Smooth muscle cell (in vitro differentiated cells): Measurements from ENCODE around the gene NSUN7. TPM values are rescaled to one million over a fixed set of nuclear protein-coding genes. Genes with fewer than 3 reads are reported as not detected.

ENCODE experiments used
- DNase-seq: peaks from one replicate; lab custom pipeline; 2025; ENCODE audit not compliant: unreplicated experiment; lab: John Stamatoyannopoulos, UW
- H2AFZ ChIP-seq: fragments of 200-600 bp; sonication (generic); 2 replicates; pipeline ENCODE4 v1.6.0; 2016; ENCODE audit warnings: antibody characterized with exemption, low read depth, mild to moderate bottlenecking
- H3F3A ChIP-seq: fragments of 200-600 bp; sonication (generic); 2 replicates; pipeline ENCODE4 v1.6.0; 2017; ENCODE audit warnings: antibody characterized with exemption, low read depth
- H3K27ac ChIP-seq: fragments of 200-600 bp; sonication (generic); 2 replicates; pipeline ENCODE4 v1.5.1; 2016; ENCODE audit warnings: low read depth, mild to moderate bottlenecking
- H3K27me3 ChIP-seq: fragments of 200-600 bp; sonication (generic); 2 replicates; pipeline ENCODE4 v1.6.1; 2016; ENCODE audit warnings: low read depth, mild to moderate bottlenecking
- H3K36me3 ChIP-seq: fragments of 200-600 bp; sonication (generic); 2 replicates; pipeline ENCODE4 v1.5.1; 2016; ENCODE audit warnings: low read depth
- H3K4me1 ChIP-seq: fragments of 200-600 bp; sonication (generic); 2 replicates; pipeline ENCODE4 v1.5.1; 2016; ENCODE audit warnings: low read depth
- H3K4me2 ChIP-seq: fragments of 200-600 bp; sonication (generic); 2 replicates; pipeline ENCODE4 v1.6.0; 2016; ENCODE audit warnings: mild to moderate bottlenecking
- H3K4me3 ChIP-seq: fragments of 200-600 bp; sonication (generic); 2 replicates; pipeline ENCODE4 v1.5.1; 2016; ENCODE audit warnings: mild to moderate bottlenecking
- H3K79me2 ChIP-seq: fragments of 200-600 bp; sonication (generic); 2 replicates; pipeline ENCODE4 v1.6.0; 2016; ENCODE audit warnings: low read depth, mild to moderate bottlenecking
- H3K9ac ChIP-seq: fragments of 200-600 bp; sonication (generic); 2 replicates; pipeline ENCODE4 v1.6.0; 2016; ENCODE audit warnings: low read depth
- H3K9me3 ChIP-seq: fragments of 200-600 bp; sonication (generic); replicated peaks from 2 replicates; pipeline ENCODE4 v1.5.1; 2016; ENCODE audit warnings: low read depth
- H4K20me1 ChIP-seq: fragments of 200-600 bp; sonication (generic); 2 replicates; pipeline ENCODE4 v1.6.0; 2016; ENCODE audit warnings: low read depth
- WGBS: methylation state at CpG from one replicate; pipeline ENCODE4 v1.1.7; 2016; ENCODE audit warnings: low lambda C conversion rate; 5-methylcytosine and 5-hydroxymethylcytosine counted together
- polyA plus RNA-seq: library from polyadenylated mRNA; unstranded; fragments of >200 nt; fragmentation: Nextera tagmentation; extraction: Ambion mirVana; gene quantifications from 2 replicates; pipeline ENCODE4 v1.2.1, GENCODE V29; 2016
- total RNA-seq: library from RNA; depleted of rRNA; stranded (reverse); fragments of >200 nt; gene quantifications from 2 replicates; pipeline ENCODE4 v1.2.3, GENCODE V29; 2014
- TF ChIP-seq, protein P1 (sequence below): fragments of 200-600 bp; sonication (generic); IDR thresholded peaks from 2 replicates; pipeline ENCODE4 v1.5.1; 2017; ENCODE audit warnings: borderline replicate concordance, mild to moderate bottlenecking, antibody characterized with exemption; ENCODE audit not compliant: insufficient read depth, poor library complexity, severe bottlenecking

Gene NSUN7
- total and polyA plus RNA-seq, 2 experiments from 2014 or later = 1.8 to 2.5 TPM

DNA sequence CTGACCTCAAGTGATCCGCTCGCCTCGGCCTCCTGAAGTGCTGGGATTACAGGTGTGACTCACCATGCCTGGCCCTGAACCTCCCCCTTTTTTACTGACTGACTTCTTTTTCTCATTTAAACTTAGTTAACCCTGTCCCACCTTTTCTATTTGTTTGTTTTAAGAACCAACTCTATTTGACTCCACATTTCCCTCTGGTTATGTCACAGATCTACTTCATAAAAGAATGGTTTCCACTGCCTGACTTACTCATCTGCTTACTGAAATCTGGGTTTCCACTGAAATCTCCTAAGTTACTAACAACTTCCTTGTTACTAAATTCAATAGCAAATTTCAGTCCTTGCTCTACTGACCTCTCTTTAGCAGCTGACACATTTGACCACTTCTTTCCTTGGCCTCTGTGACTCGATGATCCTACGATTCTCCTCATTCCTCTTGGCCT, 28.0 kb upstream of the NSUN7 start:
- H3K36me3 ChIP-seq = no peaks in the 10 kb centered on the region
- no peak overlapping the region for H3K9ac ChIP-seq
- H3K27me3 ChIP-seq = no peaks in the 10 kb centered on the region
- H3K9me3 ChIP-seq = no peaks in the 10 kb centered on the region
- peak overlapping the region; percentile 24 for H2AFZ ChIP-seq
- H3K4me2 ChIP-seq = no peak overlapping the region
- H3F3A ChIP-seq = no peaks in the 10 kb centered on the region
- no peaks in the 10 kb centered on the region for H3K79me2 ChIP-seq
- H3K4me3 ChIP-seq = no peak overlapping the region
- TF ChIP-seq, protein P1, sequence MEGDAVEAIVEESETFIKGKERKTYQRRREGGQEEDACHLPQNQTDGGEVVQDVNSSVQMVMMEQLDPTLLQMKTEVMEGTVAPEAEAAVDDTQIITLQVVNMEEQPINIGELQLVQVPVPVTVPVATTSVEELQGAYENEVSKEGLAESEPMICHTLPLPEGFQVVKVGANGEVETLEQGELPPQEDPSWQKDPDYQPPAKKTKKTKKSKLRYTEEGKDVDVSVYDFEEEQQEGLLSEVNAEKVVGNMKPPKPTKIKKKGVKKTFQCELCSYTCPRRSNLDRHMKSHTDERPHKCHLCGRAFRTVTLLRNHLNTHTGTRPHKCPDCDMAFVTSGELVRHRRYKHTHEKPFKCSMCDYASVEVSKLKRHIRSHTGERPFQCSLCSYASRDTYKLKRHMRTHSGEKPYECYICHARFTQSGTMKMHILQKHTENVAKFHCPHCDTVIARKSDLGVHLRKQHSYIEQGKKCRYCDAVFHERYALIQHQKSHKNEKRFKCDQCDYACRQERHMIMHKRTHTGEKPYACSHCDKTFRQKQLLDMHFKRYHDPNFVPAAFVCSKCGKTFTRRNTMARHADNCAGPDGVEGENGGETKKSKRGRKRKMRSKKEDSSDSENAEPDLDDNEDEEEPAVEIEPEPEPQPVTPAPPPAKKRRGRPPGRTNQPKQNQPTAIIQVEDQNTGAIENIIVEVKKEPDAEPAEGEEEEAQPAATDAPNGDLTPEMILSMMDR = no peak
- DNase-seq = no peak
- H3K27ac ChIP-seq = no peak overlapping the region
- 66% methylated on average over 5 of the region's 5 CpGs for WGBS
- H4K20me1 ChIP-seq = no peaks in the 10 kb centered on the region
- peaks cover 18% of the 10 kb centered on the region for H3K4me1 ChIP-seq

DNA sequence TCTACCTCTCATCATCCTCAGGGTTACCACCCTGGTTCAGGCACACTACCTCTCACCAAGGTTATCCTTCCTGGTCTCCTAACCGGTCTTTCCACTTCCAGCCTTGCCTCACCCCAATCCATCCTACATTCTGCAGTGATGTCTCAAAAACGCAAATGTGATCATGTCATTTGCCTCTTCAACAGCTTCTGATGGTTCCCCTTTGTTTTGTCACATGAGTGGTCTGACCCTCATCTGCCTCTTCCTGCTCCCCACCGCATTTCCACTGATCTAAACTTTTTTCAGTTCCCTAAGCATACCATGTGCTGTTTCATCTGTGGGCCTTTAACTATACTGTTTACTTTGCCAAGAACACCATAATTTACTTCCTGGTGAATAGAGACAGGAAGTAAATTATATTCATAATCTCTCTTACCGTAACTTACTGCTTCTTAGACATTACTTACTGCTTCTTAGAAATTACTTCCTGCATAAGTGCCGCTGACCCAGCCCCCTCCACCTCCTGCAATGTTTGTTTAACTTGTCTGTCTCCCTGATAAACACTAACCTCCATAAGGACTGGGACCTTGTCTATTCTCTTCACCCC, 27.1 kb upstream of the NSUN7 start:
- no peak overlapping the region for H3K27ac ChIP-seq
- TF ChIP-seq, protein P1 = no peak
- 76% methylated on average over 5 of the region's 5 CpGs for WGBS

DNA sequence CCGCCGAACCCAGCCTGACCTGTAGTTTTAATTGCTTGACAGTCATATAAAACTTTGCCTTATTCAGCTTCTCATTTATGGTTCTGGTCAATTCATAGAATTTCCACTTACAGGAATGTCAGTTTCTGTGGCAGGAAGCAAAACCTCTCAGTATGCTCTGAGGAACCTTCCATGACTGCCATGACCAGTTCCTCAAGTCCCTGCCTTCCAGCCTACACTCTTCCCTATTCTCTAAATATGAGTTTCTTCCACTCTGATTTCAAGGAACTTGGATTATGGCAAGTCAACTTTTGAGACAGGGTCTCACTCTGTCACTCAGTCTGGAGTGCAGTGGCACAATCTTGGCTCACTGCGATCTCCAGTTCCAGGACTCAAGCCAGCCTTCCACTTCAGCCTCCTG, 26.0 kb upstream of the NSUN7 start:
- 98% methylated on average over 3 of the region's 3 CpGs for WGBS
- H3K9ac ChIP-seq = no peak overlapping the region
- H3K27ac ChIP-seq = no peak overlapping the region
- no peaks in the 10 kb centered on the region for H4K20me1 ChIP-seq
- DNase-seq = no peak
- H2AFZ ChIP-seq = no peak overlapping the region
- H3K4me1 ChIP-seq = peaks cover 17% of the 10 kb centered on the region
- H3K9me3 ChIP-seq = no peaks in the 10 kb centered on the region
- TF ChIP-seq, protein P1 = no peak
- H3K4me2 ChIP-seq = no peak overlapping the region
- H3K36me3 ChIP-seq = no peaks in the 10 kb centered on the region
- no peaks in the 10 kb centered on the region for H3K79me2 ChIP-seq
- H3F3A ChIP-seq = no peaks in the 10 kb centered on the region
- H3K27me3 ChIP-seq = no peaks in the 10 kb centered on the region
- H3K4me3 ChIP-seq = no peak overlapping the region

More for the DNA sequence above, 27.1 kb upstream of the NSUN7 start:
- Histone ChIP-seq H3K27me3 (no peaks in the 10 kb centered on the region), H3K9ac (no peak overlapping the region), H2AFZ (no peak overlapping the region), H3K79me2 (no peaks in the 10 kb centered on the region), H3K4me1 (peaks cover 20% of the 10 kb centered on the region), H3K4me3 (no peak overlapping the region), H3F3A (no peaks in the 10 kb centered on the region), H3K4me2 (no peak overlapping the region), H4K20me1 (no peaks in the 10 kb centered on the region), H3K36me3 (no peaks in the 10 kb centered on the region), H3K9me3 (no peaks in the 10 kb centered on the region)
- DNase-seq = no peak

DNA sequence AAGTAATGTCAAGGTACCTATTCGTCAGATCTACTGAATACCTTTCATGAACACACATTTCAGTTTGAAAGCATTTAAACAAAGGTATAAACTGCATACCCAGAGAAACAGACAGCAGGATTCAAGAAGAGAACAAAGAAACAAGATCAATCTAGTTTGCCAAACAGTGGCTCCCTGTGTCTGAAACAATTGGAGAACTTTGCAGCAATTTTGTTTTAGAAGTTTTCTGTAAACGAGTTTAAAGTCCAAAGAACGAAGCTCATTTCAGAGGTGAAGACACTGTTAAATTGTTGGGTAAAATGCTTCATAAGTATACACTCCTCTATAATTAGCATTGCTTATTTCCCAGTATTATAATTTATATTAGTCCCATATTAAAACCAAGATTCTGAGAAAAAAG, 21.4 kb upstream of the NSUN7 start:
- TF ChIP-seq, protein P1 = no peak
- Histone ChIP-seq H3F3A (no peaks in the 10 kb centered on the region), H3K9ac (no peak overlapping the region), H3K9me3 (no peaks in the 10 kb centered on the region), H3K4me2 (no peak overlapping the region), H3K27ac (no peak overlapping the region), H3K4me1 (peaks cover 8% of the 10 kb centered on the region), H3K4me3 (no peak overlapping the region), H3K79me2 (no peaks in the 10 kb centered on the region), H4K20me1 (no peaks in the 10 kb centered on the region), H2AFZ (no peak overlapping the region), H3K36me3 (no peaks in the 10 kb centered on the region), H3K27me3 (no peaks in the 10 kb centered on the region)
- WGBS = 82% methylated on average over 3 of the region's 3 CpGs
- DNase-seq = no peak
